Retinal pigment epithelial cell (primary cell): ENCODE measurements around the gene PARD3.
"Not testable (repeated sequence)": the region's sequence is repeated elsewhere in the genome, so short reads cannot be mapped to it uniquely, and the experiment has no call there.

Source experiments
- DNase-seq: peaks from one replicate; pipeline ENCODE4 v3.0.0-alpha.2; 2010; ENCODE audit warnings: low read depth
- H3K4me3 ChIP-seq: 2 replicates; pipeline ENCODE4 v1.5.1; 2011; ENCODE audit warnings: mild to moderate bottlenecking, low read length, control low read depth, moderate library complexity
- CTCF ChIP-seq: conservative IDR thresholded peaks from 2 replicates; pipeline ENCODE4 v1.5.1; 2011; ENCODE audit warnings: low read depth, low read length, control low read depth, inconsistent platforms

Gene PARD3

GRCh38 chr10:34854147-34854601 lies 39.1 kb upstream of the PARD3 start:
- DNase-seq, result no peak
- no peak for TF ChIP-seq CTCF
- no peak overlapping the region for H3K4me3 ChIP-seq

- DNase-seq, result no peak
- no peak overlapping the region for H3K4me3 ChIP-seq
- no peak for TF ChIP-seq CTCF
Measured at GRCh38 chr10:34853357-34853756, 38.3 kb upstream of the PARD3 start.

- DNase-seq, result no peak
- H3K4me3 ChIP-seq, result no peak overlapping the region
- TF ChIP-seq CTCF, result no peak
Measured at GRCh38 chr10:34850558-34850957, 35.5 kb upstream of the PARD3 start.

- no peak for DNase-seq
- TF ChIP-seq CTCF, result no peak
- no peak overlapping the region for H3K4me3 ChIP-seq
Measured at GRCh38 chr10:34850036-34850435, 34.9 kb upstream of the PARD3 start.

GRCh38 chr10:34845070-34845469 lies 30.0 kb upstream of the PARD3 start:
- DNase-seq, result no peak
- no peak overlapping the region for H3K4me3 ChIP-seq
- TF ChIP-seq CTCF, result no peak

GRCh38 chr10:34844448-34844847 lies 29.4 kb upstream of the PARD3 start:
- DNase-seq, result no peak
- no peak for TF ChIP-seq CTCF
- no peak overlapping the region for H3K4me3 ChIP-seq

GRCh38 chr10:34843470-34843869 lies 28.4 kb upstream of the PARD3 start:
- not testable (repeated sequence) for DNase-seq, H3K4me3 ChIP-seq

- DNase-seq, result no peak
- no peak for TF ChIP-seq CTCF
- H3K4me3 ChIP-seq, result no peak overlapping the region
Measured at GRCh38 chr10:34838366-34838900, 23.3 kb upstream of the PARD3 start.
